Spleen (tissue), 3 donors: Measurements from ENCODE around the gene KANK2.

Experiments used
- POLR2A ChIP-seq, 3 donors: fragments of 450-650 bp; IDR thresholded peaks; one replicate each; pipeline ENCODE4 v1.5.1; 2017; ENCODE audit warnings: antibody characterized with exemption in 3 of 3, mild to moderate bottlenecking in 1 of 3
- POLR2AphosphoS5 ChIP-seq, 3 donors: sonication (generic); formaldehyde crosslinking; IDR thresholded peaks; one replicate each; pipeline ENCODE4 v1.5.1; 2017; ENCODE audit warnings: antibody characterized with exemption in 3 of 3

GRCh38 chr19:11116507-11116906 is 80.8 kb downstream of the KANK2 start:
- TF ChIP-seq POLR2AphosphoS5 (IDR thresholded peaks at IDR 0.05) (no peak), POLR2A (IDR thresholded peaks at IDR 0.05) (no peak)
